GM18873 (cell line): ENCODE measurements around the gene ACTC1.

Experiments
- ATAC-seq: cut with Tn5 transposase; IDR thresholded peaks from one replicate; pipeline ENCODE4 v1.9.1; 2021; ENCODE audit warnings: mild to moderate bottlenecking, moderate library complexity, moderate number of reproducible peaks; ENCODE audit not compliant: unreplicated experiment, low FRiP score

Gene ACTC1

DNA sequence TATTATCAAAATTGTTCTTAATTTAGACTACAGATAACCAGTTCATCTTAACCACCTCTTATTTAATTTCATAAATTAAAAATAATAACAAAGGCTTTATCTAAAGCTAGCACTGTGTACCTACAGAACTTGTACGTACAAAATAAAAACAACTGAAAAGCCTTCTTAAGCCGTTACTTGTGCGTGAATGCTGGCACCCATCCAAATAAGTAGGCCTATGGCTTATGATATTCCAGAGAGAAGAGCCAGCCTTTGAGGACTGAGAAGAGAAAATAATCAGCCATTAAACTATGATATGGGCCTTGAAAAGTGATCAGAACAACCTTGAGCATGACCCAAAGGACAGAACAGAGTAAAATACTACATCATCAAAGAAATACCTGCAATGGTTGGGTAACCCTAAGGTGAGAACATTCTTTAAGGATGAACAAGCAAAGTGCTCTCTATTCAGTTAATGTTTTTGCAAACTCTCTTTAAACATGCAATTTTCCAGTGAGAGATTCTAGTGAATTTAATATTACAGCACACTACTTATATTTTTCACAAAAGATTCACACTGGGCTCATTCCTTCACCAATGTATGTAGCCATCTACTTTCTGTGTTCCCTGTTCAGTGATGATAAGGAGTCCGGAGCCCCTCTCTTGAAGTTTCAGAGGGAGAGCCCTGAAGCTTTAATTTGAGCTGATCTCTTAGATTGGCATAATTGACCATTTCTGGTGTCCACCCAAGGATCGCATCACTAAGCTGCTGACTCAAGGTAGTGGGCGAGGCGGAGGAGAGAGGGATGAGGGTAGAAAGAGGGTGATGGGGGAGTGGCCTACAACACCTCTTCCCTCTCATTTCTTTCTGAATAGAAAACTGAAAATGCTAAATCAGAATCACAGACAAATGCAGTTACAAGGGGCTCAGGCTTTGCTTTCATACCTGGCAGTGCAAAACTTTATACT, 7.7 kb upstream of the ACTC1 start:
- no peak for ATAC-seq

DNA sequence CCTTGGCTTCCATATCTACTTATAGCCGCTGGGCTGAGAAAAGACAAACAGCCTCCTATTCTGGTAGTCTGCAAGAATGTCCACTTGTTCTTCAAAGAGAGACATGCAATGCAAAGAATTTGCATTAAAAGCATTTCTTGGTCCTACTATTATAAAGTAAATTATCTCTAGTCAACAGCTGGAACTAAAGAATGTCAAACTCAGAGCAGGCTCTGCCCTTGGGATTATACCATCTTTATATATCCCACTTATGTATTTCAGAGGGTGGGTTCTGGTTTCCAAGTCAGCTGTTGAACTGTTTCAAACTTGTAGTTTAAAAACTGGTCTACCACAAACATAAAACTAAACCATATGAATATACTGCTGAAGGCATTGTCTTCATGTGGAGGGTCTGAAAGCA, 7.0 kb upstream of the ACTC1 start:
- no peak for ATAC-seq

DNA sequence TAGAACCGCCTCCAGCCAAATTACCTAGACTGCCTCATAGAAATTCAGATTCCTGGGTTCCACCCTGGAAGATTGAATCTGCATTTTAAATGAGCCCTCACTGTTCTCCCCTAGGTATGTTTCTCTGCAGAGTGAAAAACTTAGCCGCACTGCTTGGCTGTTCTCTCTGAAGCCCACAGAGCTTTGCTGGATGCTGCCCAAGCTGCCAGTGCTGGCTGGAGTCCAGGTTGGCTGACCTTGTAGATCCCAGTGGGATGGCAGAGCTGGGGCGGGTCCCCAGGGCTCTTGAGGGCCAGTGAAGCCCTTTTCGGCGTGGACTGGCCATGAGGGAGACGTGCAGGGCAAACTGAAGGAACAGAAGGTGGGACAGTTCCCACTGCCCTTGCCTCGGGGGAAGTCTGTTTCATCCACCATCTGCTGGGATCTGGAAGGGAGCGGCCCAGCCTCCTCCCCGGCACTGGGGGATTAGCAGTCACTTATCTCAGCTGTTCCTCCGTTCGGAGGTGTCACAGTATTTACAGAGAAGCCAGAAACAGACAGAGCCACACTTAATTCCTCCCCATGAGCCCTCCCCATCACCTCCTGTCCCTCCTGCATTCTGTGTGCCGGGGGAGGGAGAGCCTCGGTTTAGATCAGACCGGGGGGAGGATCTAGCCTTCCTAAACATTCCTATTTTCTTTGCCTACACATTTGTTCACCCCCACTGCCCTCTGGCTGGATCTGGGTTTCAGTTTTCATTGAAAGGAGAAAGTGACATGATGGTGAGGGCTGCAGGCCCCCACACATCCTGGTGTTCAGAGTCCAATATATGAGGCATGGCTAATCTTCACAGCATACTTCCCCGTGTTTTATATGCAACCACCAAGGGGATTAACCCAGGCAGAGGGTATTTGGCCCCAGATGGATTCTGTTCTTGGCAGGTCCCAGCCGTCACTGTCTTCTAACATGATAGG, 4.1 kb upstream of the ACTC1 start:
- no peak for ATAC-seq

DNA sequence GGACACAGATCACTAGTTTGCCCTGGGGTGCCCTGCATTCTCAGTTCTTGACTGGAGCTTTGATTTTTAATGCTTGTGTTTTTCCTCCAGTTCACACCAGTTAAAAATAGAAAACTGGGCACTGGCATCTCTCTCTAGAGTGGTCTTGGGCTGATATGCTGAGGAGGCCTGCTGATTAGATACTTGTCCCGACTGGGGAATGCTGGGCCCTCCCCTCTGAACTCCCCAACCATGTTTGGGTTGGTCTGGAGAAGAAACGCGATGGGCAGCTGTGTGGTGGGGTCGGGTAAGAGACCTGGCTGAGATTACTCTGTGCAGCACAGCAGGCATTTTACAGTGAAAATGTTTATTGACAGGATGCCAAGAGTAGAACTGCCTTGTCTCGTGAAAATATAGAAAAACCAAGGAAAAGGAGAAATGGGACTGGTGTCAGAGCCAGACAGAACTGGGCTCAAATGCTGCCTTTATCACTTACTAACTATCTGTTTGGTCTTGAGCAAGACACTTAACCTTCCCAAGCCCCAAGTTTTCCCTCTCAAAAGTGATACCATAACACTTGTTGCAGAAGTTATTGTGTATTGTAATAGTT, 1.6 kb upstream of the ACTC1 start:
- no peak for ATAC-seq

DNA sequence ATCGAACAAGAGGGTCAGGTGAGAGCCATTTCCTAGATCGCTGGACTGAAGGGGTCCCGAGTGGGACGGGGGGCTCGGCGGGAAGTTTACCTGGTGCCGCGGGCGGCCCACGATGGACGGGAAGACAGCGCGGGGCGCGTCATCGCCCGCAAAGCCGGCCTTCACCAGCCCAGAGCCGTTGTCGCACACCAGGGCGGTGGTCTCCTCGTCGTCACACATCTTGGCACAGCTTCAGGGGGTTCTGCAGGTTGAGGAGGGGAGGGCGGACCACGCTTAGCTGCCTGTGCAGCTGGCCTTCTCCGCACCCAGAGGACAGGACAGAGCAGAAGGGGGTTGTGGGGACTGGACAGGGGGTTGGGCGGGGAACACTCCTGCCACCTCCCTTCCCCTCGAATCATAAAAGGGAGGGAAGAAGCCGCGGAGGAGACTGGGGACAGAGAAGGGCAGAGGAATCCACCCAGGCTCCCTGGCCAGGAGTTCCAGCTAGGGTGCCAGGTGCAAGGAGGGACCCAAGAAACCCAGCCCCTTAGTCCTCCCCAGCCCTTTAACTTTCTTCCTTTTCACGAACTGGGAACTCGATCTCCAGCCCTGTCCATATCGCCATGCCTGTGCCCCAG, 651 bp downstream of the ACTC1 start:
- ATAC-seq = no peak

DNA sequence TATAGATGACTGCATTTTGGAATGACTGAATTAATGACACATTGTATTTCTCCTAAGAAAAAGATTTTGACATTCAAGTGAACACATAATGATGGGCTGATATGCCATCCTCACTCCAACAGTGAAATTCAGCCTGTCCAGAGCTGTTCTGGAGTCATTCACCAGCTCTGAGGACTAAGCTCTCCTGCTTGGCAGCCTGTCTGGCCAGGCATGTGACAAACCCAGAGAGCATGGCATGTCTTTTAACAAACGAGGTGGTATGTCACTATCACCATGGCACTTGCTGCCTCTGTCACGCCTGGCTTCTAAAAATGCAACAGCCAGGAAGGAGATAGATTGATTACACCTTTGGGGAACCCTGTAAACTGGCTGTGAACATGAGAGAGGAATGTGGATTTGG, 1.4 kb downstream of the ACTC1 start:
- ATAC-seq = no peak

DNA sequence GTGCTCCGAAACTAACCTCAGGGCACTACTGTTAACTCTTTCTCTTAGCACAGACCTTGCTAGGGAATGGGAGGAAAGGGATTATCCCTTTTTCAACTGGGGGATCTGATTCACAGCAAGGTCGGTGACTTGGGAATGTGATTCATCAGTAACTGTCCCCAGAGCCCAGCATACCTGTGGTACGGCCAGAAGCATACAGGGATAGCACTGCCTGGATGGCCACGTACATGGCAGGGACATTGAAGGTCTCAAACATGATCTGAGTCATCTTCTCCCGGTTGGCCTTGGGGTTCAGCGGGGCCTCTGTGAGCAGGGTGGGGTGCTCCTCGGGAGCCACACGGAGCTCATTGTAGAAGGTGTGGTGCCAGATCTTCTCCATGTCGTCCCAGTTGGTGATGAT, 2.3 kb downstream of the ACTC1 start:
- no peak for ATAC-seq

DNA sequence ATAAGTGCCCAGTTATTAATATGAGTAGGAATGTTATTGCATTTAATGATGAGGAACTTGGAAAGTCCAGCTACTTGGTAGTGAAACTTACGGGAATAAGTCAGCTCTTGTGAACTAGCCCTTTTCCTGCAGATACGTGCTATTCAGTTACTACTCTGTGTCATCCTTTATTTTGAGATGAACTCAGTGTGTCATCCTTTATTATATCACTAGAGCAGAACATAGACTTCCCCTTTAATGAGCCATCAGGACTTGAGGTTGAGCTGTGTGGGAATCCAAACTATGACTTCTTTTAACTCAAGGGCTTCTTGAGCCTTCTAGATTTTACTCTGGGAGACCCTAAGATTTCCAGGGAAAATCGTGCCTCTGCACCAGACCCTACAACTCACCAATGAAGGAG, 3.6 kb downstream of the ACTC1 start:
- ATAC-seq = no peak

DNA sequence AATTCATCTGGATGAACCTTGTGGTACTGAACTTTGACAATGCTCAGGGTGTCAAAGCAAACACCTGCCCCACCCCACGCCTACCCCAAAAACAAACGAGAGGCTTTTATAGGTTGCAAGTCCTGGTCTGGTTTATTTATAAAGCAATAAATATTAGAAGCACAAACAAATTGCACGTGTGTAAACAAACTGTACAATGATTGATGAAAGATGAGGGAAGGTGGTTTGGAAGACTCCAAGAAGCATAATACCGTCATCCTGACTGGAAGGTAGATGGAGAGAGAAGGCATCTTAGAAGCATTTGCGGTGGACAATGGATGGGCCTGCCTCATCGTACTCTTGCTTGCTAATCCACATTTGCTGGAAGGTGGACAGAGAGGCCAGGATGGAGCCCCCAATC, 5.2 kb downstream of the ACTC1 start:
- no peak for ATAC-seq

DNA sequence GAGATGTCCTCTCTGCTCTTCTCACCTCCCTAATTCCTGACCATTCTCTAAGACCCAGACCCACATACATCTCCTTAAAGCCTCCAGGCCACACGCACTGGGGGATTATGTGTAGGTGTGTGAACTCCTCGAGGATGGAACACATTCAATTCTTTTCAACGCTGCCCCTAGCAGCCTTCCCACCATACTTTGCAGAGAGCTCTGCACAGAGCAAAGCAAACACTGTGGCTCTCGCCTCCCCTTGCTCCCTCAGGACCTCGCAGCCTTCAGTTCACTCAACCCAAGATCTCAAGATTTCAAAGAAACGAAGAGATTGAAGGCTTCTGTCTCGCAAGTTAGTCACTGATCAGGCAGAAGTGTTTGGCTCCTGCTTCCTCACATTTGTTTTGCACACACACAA, 6.0 kb downstream of the ACTC1 start:
- no peak for ATAC-seq

DNA sequence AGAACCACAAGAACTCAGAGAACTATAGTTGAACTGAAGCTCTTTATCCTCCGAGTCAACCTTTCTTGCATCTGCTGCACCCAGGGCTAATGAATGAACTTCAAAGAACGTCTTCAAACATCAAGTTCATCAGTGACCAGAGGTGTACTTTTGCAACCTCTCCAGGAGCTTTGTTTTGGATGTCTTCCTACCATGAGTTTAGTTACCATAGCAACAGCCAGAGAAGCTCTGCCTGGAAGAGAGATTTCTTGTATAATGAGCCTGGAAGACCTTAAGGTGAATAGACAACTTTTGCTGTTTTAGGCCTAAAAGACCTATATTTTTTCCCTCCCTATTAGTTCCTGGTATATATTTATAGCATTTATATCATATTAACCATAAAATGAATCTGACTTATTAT, 9.1 kb downstream of the ACTC1 start:
- ATAC-seq = no peak

DNA sequence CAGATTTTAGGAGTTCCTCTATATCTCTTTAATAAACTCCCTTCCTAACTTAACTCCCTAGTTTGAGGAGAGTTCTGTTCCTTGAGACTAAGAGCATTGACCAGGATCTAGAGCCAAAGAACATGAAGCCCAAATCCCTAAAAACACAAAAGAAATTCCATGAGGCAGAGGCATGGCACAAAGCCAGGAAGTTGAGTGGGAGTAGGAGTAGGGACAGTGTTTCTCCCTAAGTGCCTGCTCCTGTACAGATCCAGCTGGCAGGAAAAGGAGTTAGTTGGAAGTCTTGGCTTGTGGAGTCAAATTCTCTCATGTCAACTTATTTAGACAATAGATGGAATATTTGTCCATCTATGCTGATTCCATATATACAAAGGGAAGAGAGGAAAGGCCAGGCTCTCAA, 11.4 kb downstream of the ACTC1 start:
- no peak for ATAC-seq

DNA sequence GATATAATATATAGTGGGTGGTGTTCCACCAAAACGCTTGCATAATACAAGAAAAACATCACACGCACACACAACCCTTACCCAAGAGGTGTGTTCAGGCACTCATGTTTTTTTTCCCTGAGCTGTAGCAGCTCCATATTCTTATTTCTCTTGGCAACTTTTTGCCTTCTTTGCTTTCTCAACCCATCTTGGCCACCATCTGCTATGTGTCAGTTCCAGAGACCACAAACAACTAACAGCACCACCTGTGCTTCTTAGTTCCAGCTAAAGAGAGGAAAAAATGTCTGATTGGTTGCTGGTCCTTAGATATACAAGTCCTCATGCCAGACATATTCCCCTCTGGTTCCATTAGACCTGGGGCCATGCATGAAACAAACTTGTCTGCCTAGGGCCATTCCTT, 11.9 kb downstream of the ACTC1 start:
- ATAC-seq = no peak

DNA sequence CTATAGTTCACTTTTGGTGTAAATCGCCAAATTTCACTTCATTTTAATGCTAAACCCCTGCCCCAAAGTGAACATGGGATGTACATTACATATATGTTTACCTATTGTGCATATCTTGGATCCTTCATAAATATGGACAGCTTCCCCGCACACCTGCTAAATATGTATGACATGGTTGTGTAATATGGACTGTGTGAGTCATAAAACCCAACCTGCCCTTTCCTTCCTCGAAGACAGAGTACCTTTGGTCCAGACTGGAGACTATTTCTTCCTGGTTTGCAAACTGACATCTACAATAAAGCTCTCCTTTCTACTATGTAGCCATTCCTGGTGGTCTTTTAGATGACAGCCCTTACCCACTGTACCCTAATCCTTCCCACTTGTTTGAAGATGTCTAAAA, 12.4 kb downstream of the ACTC1 start:
- ATAC-seq = no peak

DNA sequence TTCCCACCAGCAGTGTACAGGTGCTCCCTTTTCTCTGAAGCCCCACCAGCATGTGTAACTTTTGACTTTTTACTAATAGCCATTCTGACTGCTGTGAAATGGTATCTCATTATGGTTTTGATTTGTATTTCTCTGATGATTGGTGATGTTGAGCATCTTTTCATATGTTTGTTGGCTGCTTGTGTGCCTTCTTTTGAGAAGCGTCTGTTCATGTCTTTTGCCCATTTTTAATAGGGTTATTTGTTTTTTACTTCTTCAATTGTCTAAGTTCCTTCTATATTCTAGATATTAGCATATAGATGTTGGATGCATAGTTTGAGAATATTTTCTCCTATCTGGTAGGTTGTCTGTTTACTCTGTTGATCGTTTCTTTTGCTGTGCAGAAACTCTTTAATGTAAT, 14.6 kb downstream of the ACTC1 start:
- no peak for ATAC-seq

DNA sequence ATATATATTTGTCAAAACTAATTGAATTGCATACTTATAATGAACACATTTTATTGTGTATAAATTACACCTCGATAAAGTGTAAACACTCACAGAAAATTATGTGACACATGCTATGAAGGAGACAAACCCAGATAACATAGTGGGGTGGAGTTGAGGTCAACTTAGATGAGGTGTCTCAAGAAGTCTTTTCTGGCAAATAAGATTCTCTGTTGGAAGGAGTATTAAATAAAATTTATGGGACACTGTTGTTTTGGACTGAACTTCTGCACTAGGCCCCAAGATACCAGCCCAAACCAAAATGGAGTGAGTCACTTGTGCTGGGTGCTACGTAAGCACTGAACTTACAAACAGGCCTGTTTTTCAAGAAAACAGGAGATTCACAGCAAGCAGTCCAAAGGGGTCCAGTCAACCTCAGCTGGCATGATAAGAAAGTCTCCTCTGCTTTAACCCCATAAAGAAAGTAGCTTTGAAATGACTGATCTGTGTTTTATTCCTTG, 18.7 kb downstream of the ACTC1 start:
- ATAC-seq = no peak

DNA sequence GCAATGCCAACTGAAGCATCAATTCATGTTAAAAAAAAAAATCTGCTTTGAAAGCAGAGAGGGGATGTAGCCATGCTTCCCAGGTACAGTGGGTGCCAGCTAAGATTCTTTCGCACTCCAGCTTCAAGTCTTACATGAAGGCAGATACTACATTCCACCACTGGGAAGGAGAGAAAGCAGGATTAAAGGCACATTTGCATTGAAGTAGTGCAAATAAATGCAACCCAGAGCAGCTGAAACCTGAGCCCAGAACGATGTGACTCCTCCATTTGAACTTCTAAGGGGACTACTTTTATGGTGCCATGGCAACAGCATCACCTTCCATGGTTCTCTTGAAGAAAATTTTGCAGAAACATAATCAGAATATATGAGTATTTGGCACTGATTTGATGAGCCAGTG, 21.4 kb downstream of the ACTC1 start:
- no peak for ATAC-seq

DNA sequence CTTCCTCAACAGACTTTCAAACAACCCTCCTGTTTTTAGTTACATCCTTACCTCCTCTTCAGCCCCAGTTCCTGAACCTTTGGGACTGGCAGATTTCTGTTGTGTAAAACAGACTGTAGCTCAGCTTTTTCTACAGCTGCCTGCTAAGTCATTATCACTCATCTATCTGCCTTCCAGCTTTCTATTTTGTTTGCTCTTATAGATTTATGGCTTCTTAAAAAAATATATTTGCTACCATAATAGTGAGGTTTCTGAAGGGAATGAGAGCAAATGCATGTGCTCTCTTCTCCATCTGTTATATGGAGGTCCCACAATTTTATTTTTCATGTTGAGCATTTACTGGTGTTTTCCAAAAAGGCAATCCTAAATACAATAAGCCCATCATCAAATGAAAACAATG, 22.3 kb downstream of the ACTC1 start:
- no peak for ATAC-seq

DNA sequence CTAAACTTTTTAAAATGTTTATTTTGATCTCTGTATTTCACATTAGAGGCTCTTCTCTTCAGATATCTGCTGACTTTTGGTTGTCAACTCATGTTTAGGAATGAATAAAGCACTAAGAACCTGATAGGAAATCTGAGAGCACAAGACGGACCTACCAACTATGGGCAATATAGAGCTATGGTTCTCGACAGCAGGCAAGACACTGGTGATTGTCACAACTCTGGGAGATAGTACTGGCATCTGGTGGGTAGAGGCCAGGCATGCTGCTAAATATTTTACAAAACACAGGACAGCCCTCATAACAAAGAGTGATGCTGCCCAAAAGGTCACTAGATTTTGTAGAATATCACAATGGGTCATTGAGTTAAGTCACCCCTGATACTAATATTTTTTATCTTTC, 23.0 kb downstream of the ACTC1 start:
- ATAC-seq = no peak

DNA sequence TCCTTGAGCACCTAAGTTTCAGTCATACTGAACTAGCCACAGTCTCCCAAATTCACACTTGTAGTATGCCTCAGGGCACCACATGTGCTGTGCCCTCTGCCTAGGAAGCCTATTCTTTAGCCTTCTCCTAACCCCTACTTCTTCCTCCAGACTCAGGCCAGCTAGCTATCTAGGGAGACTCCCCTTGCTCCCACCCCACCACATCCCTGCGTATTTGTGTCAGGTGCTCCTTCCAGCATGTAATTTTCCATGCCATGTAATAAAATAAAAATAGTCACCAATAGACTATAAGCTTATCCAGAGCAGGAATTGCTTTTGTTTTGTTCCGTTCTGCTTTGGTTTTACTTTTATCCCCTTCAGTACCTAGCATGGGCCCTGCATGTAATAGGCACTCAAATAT, 25.6 kb downstream of the ACTC1 start:
- ATAC-seq = no peak
